HCT116 (cell line): ENCODE results near the gene SENP1. TPM values are rescaled to one million over a fixed set of nuclear protein-coding genes. Genes with fewer than 3 reads are reported as not detected.

Source experiments
- ATAC-seq: fragments of 200-7000 bp; cut with Tn5 transposase; 2 replicates; pipeline ENCODE4 v1.9.1; 2020; ENCODE audit warnings: mild to moderate bottlenecking, moderate library complexity
- BruUV-seq: library from RNA; stranded (reverse); fragments of 400-500 nt; replicated peaks from 2 replicates; lab custom pipeline; 2021; lab: Mats Ljungman, UMichigan
- CTCF ChIA-PET: fragments of 300-600 bp; sonication (Branson Sonifier 250); formaldehyde crosslinking; loops from one replicate; lab custom pipeline; 2021; ENCODE audit warnings: antibody characterized with exemption; lab: Charles Lee
- POLR2A ChIA-PET: fragments of 300-600, 350-600 bp; sonication (Branson Sonifier 250); formaldehyde crosslinking; loops from one replicate; lab custom pipeline; 2021; ENCODE audit warnings: antibody characterized with exemption; lab: Charles Lee
- RAD21 ChIA-PET, 2 experiments: fragments of 300-600 bp; sonication (Branson Sonifier 250); formaldehyde crosslinking; loops; one replicate each; lab custom pipeline; 2023; ENCODE audit warnings: low total read pairs in 2 of 2; ENCODE audit not compliant: uncharacterized antibody in 2 of 2, unreplicated experiment in 2 of 2, low non-redundant PET in 1 of 2; lab: Charles Lee
- DNase-seq: peaks from one replicate; pipeline ENCODE4 v3.0.0-alpha.2; 2010; ENCODE audit warnings: low read depth, low spot score
- H2AFZ ChIP-seq: fragments of 200-600 bp; shearing (Covaris generic), sonication (generic); 2 replicates; pipeline ENCODE4 v1.6.1; 2017; ENCODE audit warnings: low read depth, mixed run types, mixed read lengths, antibody characterized with exemption, low read length; ENCODE audit not compliant: poor library complexity, severe bottlenecking
- H3K27ac ChIP-seq: 2 replicates; pipeline ENCODE4 v1.5.1; 2012; ENCODE audit warnings: low read depth, low read length
- H3K27me3 ChIP-seq: fragments of 200-600 bp; sonication (generic); 2 replicates; pipeline ENCODE4 v1.6.1; 2016; ENCODE audit warnings: mixed run types, low read length, mixed read lengths; ENCODE audit not compliant: insufficient read depth
- H3K36me3 ChIP-seq, 2 experiments: fragments of 200-500 bp in 1 of 2; fragments of 200-600 bp in 1 of 2; sonication (Bioruptor generic) in 1 of 2; sonication (generic) in 1 of 2; 2 replicates each; pipeline versions ENCODE4 v1.5.1 to v1.6.1; 2014 to 2016; ENCODE audit warnings: low read length in 2 of 2, inconsistent platforms in 1 of 2, mixed read lengths in 1 of 2, mixed run types in 1 of 2; ENCODE audit not compliant: insufficient read depth in 2 of 2, control insufficient read depth in 1 of 2
- H3K4me1 ChIP-seq, 2 experiments: fragments of 200-600 bp in 1 of 2; sonication (generic) in 1 of 2; 2 replicates each; pipeline versions ENCODE4 v1.5.1 to v1.6.1; 2012 to 2017; ENCODE audit warnings: low read length in 2 of 2, inconsistent platforms in 1 of 2, mild to moderate bottlenecking in 1 of 2, mixed read lengths in 1 of 2, mixed run types in 1 of 2, moderate library complexity in 1 of 2; ENCODE audit not compliant: insufficient read depth in 2 of 2, control insufficient read depth in 1 of 2
- H3K4me2 ChIP-seq: fragments of 200-600 bp; sonication (generic); 2 replicates; pipeline ENCODE4 v1.6.1; 2017; ENCODE audit warnings: mixed run types, low read length, mixed read lengths
- H3K4me3 ChIP-seq, 2 experiments: fragments of 200-600 bp in 1 of 2; sonication (generic) in 1 of 2; replicated peaks in 1 of 2; 2 replicates each; pipeline ENCODE4 v1.5.1; 2011 to 2016; ENCODE audit warnings: low read length in 2 of 2, control low read depth in 1 of 2, low read depth in 1 of 2, mild to moderate bottlenecking in 1 of 2, mixed read lengths in 1 of 2, mixed run types in 1 of 2
- H3K79me2 ChIP-seq: fragments of 200-600 bp; sonication (generic); 2 replicates; pipeline ENCODE4 v1.6.1; 2017; ENCODE audit warnings: mild to moderate bottlenecking, mixed run types, low read length, moderate library complexity, mixed read lengths; ENCODE audit not compliant: insufficient read depth
- H3K9ac ChIP-seq: fragments of 200-600 bp; sonication (generic); 2 replicates; pipeline ENCODE4 v1.6.1; 2016; ENCODE audit warnings: low read length, mixed read lengths
- H3K9me2 ChIP-seq: fragments of 200-600 bp; sonication (generic), shearing (Covaris generic); 2 replicates; pipeline ENCODE4 v1.6.1; 2017; ENCODE audit warnings: mixed run types, mild to moderate bottlenecking, moderate library complexity; ENCODE audit not compliant: insufficient read depth
- H3K9me3 ChIP-seq, 2 experiments: fragments of 200-500 bp in 1 of 2; fragments of 200-600 bp in 1 of 2; sonication (Bioruptor generic) in 1 of 2; sonication (generic) in 1 of 2; 2 replicates each; pipeline ENCODE4 v1.6.1; 2014 to 2017; ENCODE audit warnings: low read length in 2 of 2, mixed read lengths in 2 of 2, inconsistent platforms in 1 of 2, low read depth in 1 of 2, mild to moderate bottlenecking in 1 of 2, mixed run types in 1 of 2, moderate library complexity in 1 of 2; ENCODE audit not compliant: control insufficient read depth in 1 of 2, insufficient read depth in 1 of 2
- H4K20me1 ChIP-seq: fragments of 200-600 bp; sonication (generic), shearing (Covaris generic); 2 replicates; pipeline ENCODE4 v1.6.1; 2017; ENCODE audit warnings: mixed run types, mild to moderate bottlenecking, moderate library complexity; ENCODE audit not compliant: insufficient read depth
- CBX3 ChIP-seq: IDR thresholded peaks from 2 replicates; pipeline ENCODE4 v1.6.1; 2012; ENCODE audit warnings: low read depth
- EGR1 ChIP-seq: IDR thresholded peaks from 2 replicates; pipeline ENCODE4 v1.6.1; 2012; ENCODE audit warnings: low read depth
- ELF1 ChIP-seq: IDR thresholded peaks from 2 replicates; pipeline ENCODE4 v1.6.1; 2012; ENCODE audit warnings: low read depth, borderline replicate concordance
- EZH2 ChIP-seq: fragments of 200-600 bp; sonication (generic); IDR thresholded peaks from 2 replicates; pipeline ENCODE4 v1.6.1; 2017; ENCODE audit warnings: antibody characterized with exemption, mixed run types
- RAD21 ChIP-seq: IDR thresholded peaks from 2 replicates; pipeline ENCODE4 v1.6.1; 2012; ENCODE audit warnings: low read depth, mild to moderate bottlenecking
- SRF ChIP-seq: IDR thresholded peaks from 2 replicates; pipeline ENCODE4 v1.6.1; 2012; ENCODE audit warnings: low read depth
- TCF7L2 ChIP-seq: IDR thresholded peaks from 2 replicates; pipeline ENCODE4 v1.7.0; 2011; ENCODE audit warnings: borderline replicate concordance, inconsistent platforms; ENCODE audit not compliant: insufficient read depth, insufficient read length; ENCODE audit errors: extremely low read depth
- YY1 ChIP-seq: IDR thresholded peaks from 2 replicates; pipeline ENCODE4 v1.6.1; 2011; ENCODE audit warnings: low read length, low read depth, moderate library complexity, mild to moderate bottlenecking; ENCODE audit not compliant: insufficient replicate concordance; ENCODE audit errors: extremely low read depth
- ZNF274 ChIP-seq: fragments of 200-500 bp; sonication (Bioruptor generic); IDR thresholded peaks from 2 replicates; pipeline ENCODE4 v1.6.1; 2014; ENCODE audit warnings: mild to moderate bottlenecking, low read depth, low read length, inconsistent platforms
- intact Hi-C: fragments of 100-400 bp; cut with micrococcal nuclease; formaldehyde crosslinking; loops from 2 replicates; pipeline ENCODE4 v1.10.0; 2022
- total RNA-seq: library from RNA; stranded (reverse); gene quantifications from one replicate; pipeline ENCODE4 v1.2.1, GENCODE V29; 2021; ENCODE audit not compliant: unreplicated experiment
- TF ChIP-seq, protein P1 (sequence below): IDR thresholded peaks from 2 replicates; pipeline ENCODE4 v1.6.1; 2012; ENCODE audit warnings: low read depth
- TF ChIP-seq, protein P2 (sequence below), 3 experiments: fragments of 200-600 bp in 1 of 3; sonication (generic) in 1 of 3; IDR thresholded peaks in 2 of 3; conservative IDR thresholded peaks in 1 of 3; 2 replicates each; pipeline ENCODE4 v1.5.1; 2012 to 2017; ENCODE audit warnings: low read depth in 2 of 3, low read length in 2 of 3, antibody characterized with exemption in 1 of 3, borderline replicate concordance in 1 of 3, control low read depth in 1 of 3, mild to moderate bottlenecking in 1 of 3, mixed read lengths in 1 of 3, mixed run types in 1 of 3, moderate library complexity in 1 of 3; ENCODE audit not compliant: insufficient read depth in 1 of 3
- TF ChIP-seq, protein P3 (sequence below): IDR thresholded peaks from 2 replicates; pipeline ENCODE4 v1.6.1; 2012
- TF ChIP-seq, protein P4 (sequence below): IDR thresholded peaks from 2 replicates; pipeline ENCODE4 v1.6.1; 2012

The SENP1 gene
- total RNA-seq, 1 experiment from 2014 or later: 17.7 TPM

DNA sequence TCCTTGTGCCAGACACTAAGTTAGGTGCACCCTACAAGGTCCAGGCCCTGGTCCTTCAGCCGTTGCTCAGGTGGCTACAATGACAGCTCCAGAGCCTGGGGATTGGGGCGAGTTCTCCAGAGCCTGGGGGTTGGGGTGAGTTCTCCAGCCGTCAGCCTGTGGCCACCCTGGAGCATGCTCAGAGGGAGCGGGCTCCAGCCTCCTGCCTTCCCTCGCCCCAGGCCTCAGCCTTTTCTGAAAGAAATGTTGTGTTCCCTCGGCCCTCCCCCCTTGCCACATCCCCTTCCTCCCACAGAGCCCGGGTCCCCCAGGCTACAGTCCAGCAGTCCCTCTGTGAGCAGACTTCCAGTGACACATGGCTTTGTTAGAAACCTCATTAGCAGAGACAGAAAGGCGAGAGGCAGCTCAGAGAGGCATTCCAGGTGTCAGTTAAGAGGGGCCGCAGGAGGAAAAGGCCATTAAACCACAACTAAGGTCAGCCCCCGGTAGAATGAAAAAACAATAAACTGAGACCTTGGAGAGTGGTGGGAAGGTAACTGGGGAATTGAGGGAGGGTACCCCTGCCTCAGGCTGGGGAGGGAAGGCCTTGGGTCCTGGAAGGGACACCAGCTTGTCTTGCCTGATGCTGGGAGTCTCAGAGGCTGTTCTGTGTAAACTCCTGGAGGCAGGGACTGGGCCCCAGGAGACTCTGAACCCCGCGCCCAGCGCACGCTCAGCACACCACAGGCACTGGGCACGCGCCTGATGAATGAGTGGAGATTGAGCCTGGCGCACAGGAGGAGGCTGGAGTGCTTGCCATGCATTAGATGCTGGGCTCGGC lies 78.5 kb downstream of the SENP1 start:
- TF ChIP-seq, protein P1, sequence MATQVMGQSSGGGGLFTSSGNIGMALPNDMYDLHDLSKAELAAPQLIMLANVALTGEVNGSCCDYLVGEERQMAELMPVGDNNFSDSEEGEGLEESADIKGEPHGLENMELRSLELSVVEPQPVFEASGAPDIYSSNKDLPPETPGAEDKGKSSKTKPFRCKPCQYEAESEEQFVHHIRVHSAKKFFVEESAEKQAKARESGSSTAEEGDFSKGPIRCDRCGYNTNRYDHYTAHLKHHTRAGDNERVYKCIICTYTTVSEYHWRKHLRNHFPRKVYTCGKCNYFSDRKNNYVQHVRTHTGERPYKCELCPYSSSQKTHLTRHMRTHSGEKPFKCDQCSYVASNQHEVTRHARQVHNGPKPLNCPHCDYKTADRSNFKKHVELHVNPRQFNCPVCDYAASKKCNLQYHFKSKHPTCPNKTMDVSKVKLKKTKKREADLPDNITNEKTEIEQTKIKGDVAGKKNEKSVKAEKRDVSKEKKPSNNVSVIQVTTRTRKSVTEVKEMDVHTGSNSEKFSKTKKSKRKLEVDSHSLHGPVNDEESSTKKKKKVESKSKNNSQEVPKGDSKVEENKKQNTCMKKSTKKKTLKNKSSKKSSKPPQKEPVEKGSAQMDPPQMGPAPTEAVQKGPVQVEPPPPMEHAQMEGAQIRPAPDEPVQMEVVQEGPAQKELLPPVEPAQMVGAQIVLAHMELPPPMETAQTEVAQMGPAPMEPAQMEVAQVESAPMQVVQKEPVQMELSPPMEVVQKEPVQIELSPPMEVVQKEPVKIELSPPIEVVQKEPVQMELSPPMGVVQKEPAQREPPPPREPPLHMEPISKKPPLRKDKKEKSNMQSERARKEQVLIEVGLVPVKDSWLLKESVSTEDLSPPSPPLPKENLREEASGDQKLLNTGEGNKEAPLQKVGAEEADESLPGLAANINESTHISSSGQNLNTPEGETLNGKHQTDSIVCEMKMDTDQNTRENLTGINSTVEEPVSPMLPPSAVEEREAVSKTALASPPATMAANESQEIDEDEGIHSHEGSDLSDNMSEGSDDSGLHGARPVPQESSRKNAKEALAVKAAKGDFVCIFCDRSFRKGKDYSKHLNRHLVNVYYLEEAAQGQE: no peak
- TF ChIP-seq EZH2 (no peak), ZNF274 (no peak), ELF1 (no peak), YY1 (no peak), TCF7L2 (no peak), EGR1 (no peak), CBX3 (no peak), RAD21 (no peak), SRF (no peak)
- TF ChIP-seq, protein P2, sequence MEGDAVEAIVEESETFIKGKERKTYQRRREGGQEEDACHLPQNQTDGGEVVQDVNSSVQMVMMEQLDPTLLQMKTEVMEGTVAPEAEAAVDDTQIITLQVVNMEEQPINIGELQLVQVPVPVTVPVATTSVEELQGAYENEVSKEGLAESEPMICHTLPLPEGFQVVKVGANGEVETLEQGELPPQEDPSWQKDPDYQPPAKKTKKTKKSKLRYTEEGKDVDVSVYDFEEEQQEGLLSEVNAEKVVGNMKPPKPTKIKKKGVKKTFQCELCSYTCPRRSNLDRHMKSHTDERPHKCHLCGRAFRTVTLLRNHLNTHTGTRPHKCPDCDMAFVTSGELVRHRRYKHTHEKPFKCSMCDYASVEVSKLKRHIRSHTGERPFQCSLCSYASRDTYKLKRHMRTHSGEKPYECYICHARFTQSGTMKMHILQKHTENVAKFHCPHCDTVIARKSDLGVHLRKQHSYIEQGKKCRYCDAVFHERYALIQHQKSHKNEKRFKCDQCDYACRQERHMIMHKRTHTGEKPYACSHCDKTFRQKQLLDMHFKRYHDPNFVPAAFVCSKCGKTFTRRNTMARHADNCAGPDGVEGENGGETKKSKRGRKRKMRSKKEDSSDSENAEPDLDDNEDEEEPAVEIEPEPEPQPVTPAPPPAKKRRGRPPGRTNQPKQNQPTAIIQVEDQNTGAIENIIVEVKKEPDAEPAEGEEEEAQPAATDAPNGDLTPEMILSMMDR (IDR thresholded peaks at IDR 0.05 in 2 of 3, conservative IDR thresholded peaks at IDR 0.05 in 1 of 3; ENCODE audit: borderline replicate concordance in 1 of 3, insufficient read depth in 1 of 3, low read depth in 2 of 3, low read length in 2 of 3): no peak
- TF ChIP-seq, protein P3, sequence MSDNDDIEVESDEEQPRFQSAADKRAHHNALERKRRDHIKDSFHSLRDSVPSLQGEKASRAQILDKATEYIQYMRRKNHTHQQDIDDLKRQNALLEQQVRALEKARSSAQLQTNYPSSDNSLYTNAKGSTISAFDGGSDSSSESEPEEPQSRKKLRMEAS: no peak
- TF ChIP-seq, protein P4, sequence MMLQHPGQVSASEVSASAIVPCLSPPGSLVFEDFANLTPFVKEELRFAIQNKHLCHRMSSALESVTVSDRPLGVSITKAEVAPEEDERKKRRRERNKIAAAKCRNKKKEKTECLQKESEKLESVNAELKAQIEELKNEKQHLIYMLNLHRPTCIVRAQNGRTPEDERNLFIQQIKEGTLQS: no peak
- H3K9me2 ChIP-seq: no peaks in the 10 kb centered on the region
- H4K20me1 ChIP-seq: no peaks in the 10 kb centered on the region
- ATAC-seq: no peak
- H2AFZ ChIP-seq: no peak overlapping the region
- no peaks in the 10 kb centered on the region for H3K27me3 ChIP-seq
- RAD21 ChIA-PET: no interaction called here
- no peak for DNase-seq
- POLR2A ChIA-PET: no interaction called here
- no peaks in the 10 kb centered on the region for H3K9me3 ChIP-seq
- H3K9ac ChIP-seq: no peak overlapping the region
- H3K36me3 ChIP-seq: no peaks in the 10 kb centered on the region
- H3K4me1 ChIP-seq: peaks cover 0 to 6% of the 10 kb centered on the region in 2 experiments; a peak in 2 of 4 replicates
- H3K27ac ChIP-seq: no peak overlapping the region
- intact Hi-C loops: no loop called here
- H3K4me3 ChIP-seq: no peak overlapping the region
- H3K79me2 ChIP-seq: no peaks in the 10 kb centered on the region
- no peak overlapping the region for H3K4me2 ChIP-seq
- no TSS peak for BruUV-seq
- CTCF ChIA-PET: no interaction called here
